Stomach (tissue), 9 donors: Measurements from ENCODE around the gene RHBDD3. TPM values are rescaled to one million over a fixed set of nuclear protein-coding genes. Genes with fewer than 3 reads are reported as not detected.

Experiments used
- DNase-seq, 2 donors: peaks; one replicate each; pipeline versions ENCODE4 v3.0.0 to v3.0.0-alpha.2; 2013 to 2019
- H3K27ac ChIP-seq, 5 donors: fragments of 200-600 bp in 4 of 5; sonication (generic) in 4 of 5; one replicate each; pipeline ENCODE4 v1.5.1; 2013 to 2019; ENCODE audit warnings: mild to moderate bottlenecking in 1 of 5, moderate library complexity in 1 of 5
- H3K27me3 ChIP-seq, 3 donors: fragments of 200-600 bp; sonication (generic); one replicate each; pipeline ENCODE4 v1.5.1; 2017 to 2019; ENCODE audit warnings: mixed run types in 1 of 3
- H3K36me3 ChIP-seq, 4 donors: fragments of 200-600 bp; sonication (generic); 1 replicate in 3 of 4; 2 replicates in 1 of 4; pipeline ENCODE4 v1.5.1; 2016 to 2019
- H3K4me1 ChIP-seq, 4 donors: fragments of 200-600 bp; sonication (generic); one replicate each; pipeline ENCODE4 v1.5.1; 2016 to 2019
- H3K4me3 ChIP-seq, 4 donors: fragments of 200-600 bp; sonication (generic) in 3 of 4; one replicate each; pipeline ENCODE4 v1.5.1; 2016 to 2019; ENCODE audit warnings: mild to moderate bottlenecking in 1 of 4
- H3K9me3 ChIP-seq, 4 donors: fragments of 200-600 bp; sonication (generic); one replicate each; pipeline ENCODE4 v1.5.1; 2016 to 2019
- CTCF ChIP-seq, 7 experiments: fragments of 450-650 bp in 4 of 7; fragments of 200-600 bp in 3 of 7; sonication (generic) in 3 of 7; IDR thresholded peaks; one replicate each; pipeline ENCODE4 v1.5.1; 2016 to 2019; ENCODE audit warnings: antibody characterized with exemption in 7 of 7, control low read depth in 2 of 7, mild to moderate bottlenecking in 1 of 7
- EP300 ChIP-seq: sonication (generic); formaldehyde crosslinking; IDR thresholded peaks from one replicate; pipeline ENCODE4 v1.6.1; 2017; ENCODE audit warnings: antibody characterized with exemption
- POLR2A ChIP-seq, 4 donors: fragments of 450-650 bp; IDR thresholded peaks; one replicate each; pipeline ENCODE4 v1.6.1; 2016; ENCODE audit warnings: antibody characterized with exemption in 4 of 4, control low read depth in 2 of 4, mild to moderate bottlenecking in 1 of 4, moderate library complexity in 1 of 4
- POLR2AphosphoS5 ChIP-seq, 3 donors: sonication (generic); formaldehyde crosslinking; IDR thresholded peaks; one replicate each; pipeline ENCODE4 v1.6.1; 2016; ENCODE audit warnings: antibody characterized with exemption in 3 of 3
- WGBS, 5 donors: extraction: QIAGEN DNeasy Blood & Tissue Kit in 3 of 5; methylation state at CpG; one replicate each; pipeline versions ENCODE4 v1.1.5 to v1.1.7; 2013 to 2018; 5-methylcytosine and 5-hydroxymethylcytosine counted together
- intact Hi-C: fragments of 100-400 bp; cut with DNase I; formaldehyde crosslinking; loops from one replicate; pipeline ENCODE4 v1.15.1; 2023; ENCODE audit warnings: low total_unique reads
- polyA plus RNA-seq, 3 donors: library from polyadenylated mRNA; stranded (reverse); fragments of 200-250 nt; gene quantifications; one replicate each; pipeline ENCODE4 v1.2.3, GENCODE V29; 2013
- total RNA-seq, 5 donors: library from RNA; depleted of rRNA; stranded (reverse); fragments of >200 nt; gene quantifications; one replicate each; pipeline versions ENCODE4 v1.1.0 to v1.2.3, GENCODE V29; 2014 to 2016
- donor health status: healthy with polysubstance abuse.
- donor health status: Bipolar disorder and iron deficiency.
- donor health status: healthy.

RHBDD3 gene
- total and polyA plus RNA-seq, 8 donors, result 9.8 to 76.5 (median 20.0) TPM

- no peaks in the 10 kb centered on the region for H3K9me3 ChIP-seq
- peaks cover 63 to 75% (median 73%) of the 10 kb centered on the region in 4 donors for H3K36me3 ChIP-seq
- WGBS, 5 donors, result 82 to 90% (median 87%) methylated on average over 19 of the region's 19 CpGs
- intact Hi-C loops, result no loop called here
- TF ChIP-seq POLR2AphosphoS5 (IDR thresholded peaks at IDR 0.05) (no peak), EP300 (no peak), CTCF (IDR thresholded peaks at IDR 0.05) (no peak), POLR2A (IDR thresholded peaks at IDR 0.05) (no peak)
- H3K27me3 ChIP-seq, result no peaks in the 10 kb centered on the region
- peaks cover 10 to 24% (median 18%) of the 10 kb centered on the region in 4 donors for H3K4me1 ChIP-seq
- DNase-seq, result no peak
- H3K4me3 ChIP-seq, result no peak overlapping the region
- no peak overlapping the region for H3K27ac ChIP-seq
These were observed 31.5 kb upstream of the RHBDD3 start for GRCh38 chr22:29299136-29299900.

GRCh38 chr22:29298641-29299040 is 30.9 kb upstream of the RHBDD3 start:
- Histone ChIP-seq H3K4me3 (no peak overlapping the region), H3K36me3 (peaks cover 70 to 82% (median 80%) of the 10 kb centered on the region in 4 donors), H3K4me1 (peaks cover 10 to 19% (median 17%) of the 10 kb centered on the region in 4 donors), H3K27me3 (no peaks in the 10 kb centered on the region), H3K27ac (no peak overlapping the region), H3K9me3 (no peaks in the 10 kb centered on the region)
- no peak for TF ChIP-seq POLR2A (IDR thresholded peaks at IDR 0.05)
- TF ChIP-seq CTCF (IDR thresholded peaks at IDR 0.05), result no peak
- no peak for TF ChIP-seq POLR2AphosphoS5 (IDR thresholded peaks at IDR 0.05)
- no peak for TF ChIP-seq EP300
- no peak for DNase-seq
- intact Hi-C loops, result no loop called here
- 74 to 88% (median 82%) methylated on average over 7 to 8 of the region's 8 CpGs for WGBS, 5 donors

- Histone ChIP-seq H3K9me3 (no peaks in the 10 kb centered on the region), H3K4me3 (no peak overlapping the region), H3K4me1 (peaks cover 0 to 27% (median 8%) of the 10 kb centered on the region in 4 donors), H3K27ac (no peak overlapping the region), H3K27me3 (no peaks in the 10 kb centered on the region), H3K36me3 (peaks cover 87 to 100% (median 100%) of the 10 kb centered on the region in 4 donors)
- intact Hi-C loops, result no loop called here
- DNase-seq, result no peak
- TF ChIP-seq CTCF (IDR thresholded peaks at IDR 0.05) (no peak), POLR2A (IDR thresholded peaks at IDR 0.05) (no peak), POLR2AphosphoS5 (IDR thresholded peaks at IDR 0.05) (no peak), EP300 (no peak)
These were observed 24.6 kb upstream of the RHBDD3 start for GRCh38 chr22:29292379-29292778.

GRCh38 chr22:29291215-29291614 is 23.4 kb upstream of the RHBDD3 start:
- H3K27me3 ChIP-seq, result no peaks in the 10 kb centered on the region
- no peaks in the 10 kb centered on the region for H3K9me3 ChIP-seq
- H3K36me3 ChIP-seq, result peaks cover 87 to 100% (median 100%) of the 10 kb centered on the region in 4 donors
- intact Hi-C loops, result no loop called here
- no peak overlapping the region for H3K4me3 ChIP-seq
- TF ChIP-seq POLR2A (IDR thresholded peaks at IDR 0.05) (no peak), POLR2AphosphoS5 (IDR thresholded peaks at IDR 0.05) (no peak), EP300 (no peak), CTCF (IDR thresholded peaks at IDR 0.05) (no peak)
- H3K4me1 ChIP-seq, result peaks cover 0 to 27% (median 8%) of the 10 kb centered on the region in 4 donors
- no peak for DNase-seq
- WGBS, 5 donors, result 67 to 79% (median 72%) methylated on average over 7 of the region's 7 CpGs
- H3K27ac ChIP-seq, result peak overlapping the region in 1 of 5 donors; percentile 13
